ENCODE data around the gene RBM12. TPM values are rescaled to one million over a fixed set of nuclear protein-coding genes. Genes with fewer than 3 reads are reported as not detected.

The RBM12 gene
- total RNA-seq, 1 experiment from 2014 or later, result 142 TPM

DNA sequence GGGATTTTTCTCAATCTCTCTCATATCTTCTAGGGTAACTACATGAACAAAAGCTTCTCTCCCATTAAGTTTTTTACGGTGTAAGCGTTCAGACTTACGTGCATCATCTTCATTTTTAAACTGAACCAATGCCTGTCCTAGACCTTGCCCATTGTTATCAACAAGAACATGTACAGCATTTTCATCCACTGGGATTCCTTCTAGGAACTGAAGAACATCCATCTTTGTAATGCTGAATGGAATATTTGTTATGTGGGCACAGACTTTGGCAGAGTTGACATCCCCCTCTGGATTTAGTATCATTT is 11.3 kb downstream of the RBM12 start:
- Histone ChIP-seq H3K27ac (no peak overlapping the region), H3K4me1 (no peaks in the 10 kb centered on the region), H3K36me3 (peaks cover 95% of the 10 kb centered on the region), H3K9me3 (replicated peaks) (no peaks in the 10 kb centered on the region), H3K4me3 (no peak overlapping the region), H3K27me3 (no peaks in the 10 kb centered on the region)
- DNase-seq, result no peak

- Histone ChIP-seq H3K27me3 (no peaks in the 10 kb centered on the region), H3K9me3 (replicated peaks) (no peaks in the 10 kb centered on the region), H3K4me3 (no peak overlapping the region), H3K36me3 (peaks cover 96% of the 10 kb centered on the region), H3K4me1 (no peaks in the 10 kb centered on the region), H3K27ac (no peak overlapping the region)
- no peak for DNase-seq
These were observed 11.9 kb downstream of the RBM12 start for GRCh38 chr20:35652641-35653429.

- Histone ChIP-seq H3K27me3 (no peaks in the 10 kb centered on the region), H3K9me3 (replicated peaks) (no peaks in the 10 kb centered on the region), H3K27ac (no peak overlapping the region), H3K4me3 (no peak overlapping the region), H3K4me1 (no peaks in the 10 kb centered on the region), H3K36me3 (peaks cover 89% of the 10 kb centered on the region)
- no peak for DNase-seq
These were observed 12.7 kb downstream of the RBM12 start for GRCh38 chr20:35651958-35652357.

- H3K9me3 ChIP-seq (replicated peaks), result no peaks in the 10 kb centered on the region
- no peaks in the 10 kb centered on the region for H3K27me3 ChIP-seq
- no peak overlapping the region for H3K4me3 ChIP-seq
- H3K27ac ChIP-seq, result no peak overlapping the region
- H3K4me1 ChIP-seq, result no peaks in the 10 kb centered on the region
- H3K36me3 ChIP-seq, result peaks cover 78% of the 10 kb centered on the region
- DNase-seq, result no peak
These were observed 14.1 kb downstream of the RBM12 start for GRCh38 chr20:35650632-35651031.

DNA sequence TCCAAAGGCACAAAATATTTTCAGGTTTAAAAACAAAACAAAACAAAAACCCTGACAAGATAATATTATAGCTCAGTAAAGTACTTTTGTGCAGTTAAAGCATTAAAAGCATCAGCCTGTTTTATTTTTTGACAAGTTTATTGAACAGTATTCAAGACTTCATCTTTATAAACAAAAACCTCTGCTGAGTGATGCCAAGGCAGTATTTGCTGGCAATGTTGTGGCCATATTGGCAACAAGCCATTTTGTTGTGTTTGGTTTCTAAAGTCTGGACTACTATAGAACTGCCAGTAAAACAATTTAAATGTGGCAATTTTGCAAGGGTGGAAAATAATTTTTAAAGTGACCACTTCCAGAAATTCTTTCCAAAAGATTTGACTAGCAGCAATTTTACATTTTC is 15.9 kb downstream of the RBM12 start:
- Histone ChIP-seq H3K4me1 (no peaks in the 10 kb centered on the region), H3K36me3 (peaks cover 70% of the 10 kb centered on the region), H3K27me3 (no peaks in the 10 kb centered on the region), H3K9me3 (replicated peaks) (no peaks in the 10 kb centered on the region), H3K4me3 (no peak overlapping the region), H3K27ac (no peak overlapping the region)
- no peak for DNase-seq

- H3K4me3 ChIP-seq, result no peak overlapping the region
- DNase-seq, result no peak
- peaks cover 31% of the 10 kb centered on the region for H3K36me3 ChIP-seq
These were observed 19.9 kb downstream of the RBM12 start for GRCh38 chr20:35644806-35645205.

DNA sequence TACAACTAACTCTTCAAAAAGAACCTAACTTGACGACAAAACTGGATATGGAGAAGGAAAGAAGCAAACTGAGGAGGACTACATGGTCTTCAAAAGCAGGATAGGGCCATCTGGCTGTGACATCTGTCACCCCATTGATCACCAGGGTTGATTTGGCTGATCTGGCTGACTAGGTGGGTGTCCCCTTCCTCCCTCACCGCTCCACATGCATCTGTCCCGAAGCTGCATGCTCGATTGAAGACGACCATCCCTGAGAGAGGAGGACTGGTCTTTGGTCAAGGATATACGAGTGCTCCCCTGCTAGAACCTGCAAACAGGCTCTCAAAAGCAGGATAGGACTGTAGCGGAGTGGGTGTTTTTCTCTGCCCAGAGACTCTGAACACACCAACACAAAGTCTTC is 21.7 kb downstream of the RBM12 start:
- no peaks in the 10 kb centered on the region for H3K27me3 ChIP-seq
- no peaks in the 10 kb centered on the region for H3K9me3 ChIP-seq (replicated peaks)
- no peaks in the 10 kb centered on the region for H3K4me1 ChIP-seq
- no peak for DNase-seq
- peaks cover 14% of the 10 kb centered on the region for H3K36me3 ChIP-seq
- H3K4me3 ChIP-seq, result no peak overlapping the region
- H3K27ac ChIP-seq, result no peak overlapping the region

More at GRCh38 chr20:35644806-35645205, 19.9 kb downstream of the RBM12 start:
- Histone ChIP-seq H3K9me3 (replicated peaks) (no peaks in the 10 kb centered on the region), H3K27me3 (no peaks in the 10 kb centered on the region), H3K27ac (no peak overlapping the region), H3K4me1 (no peaks in the 10 kb centered on the region)

GRCh38 chr20:35641743-35642142 is 23.0 kb downstream of the RBM12 start:
- Histone ChIP-seq H3K27ac (no peak overlapping the region), H3K27me3 (no peaks in the 10 kb centered on the region), H3K4me3 (no peak overlapping the region), H3K36me3 (peaks cover 12% of the 10 kb centered on the region; the same call in 1 of the 2 replicates), H3K4me1 (no peaks in the 10 kb centered on the region), H3K9me3 (replicated peaks) (no peaks in the 10 kb centered on the region)
- no peak for DNase-seq

DNA sequence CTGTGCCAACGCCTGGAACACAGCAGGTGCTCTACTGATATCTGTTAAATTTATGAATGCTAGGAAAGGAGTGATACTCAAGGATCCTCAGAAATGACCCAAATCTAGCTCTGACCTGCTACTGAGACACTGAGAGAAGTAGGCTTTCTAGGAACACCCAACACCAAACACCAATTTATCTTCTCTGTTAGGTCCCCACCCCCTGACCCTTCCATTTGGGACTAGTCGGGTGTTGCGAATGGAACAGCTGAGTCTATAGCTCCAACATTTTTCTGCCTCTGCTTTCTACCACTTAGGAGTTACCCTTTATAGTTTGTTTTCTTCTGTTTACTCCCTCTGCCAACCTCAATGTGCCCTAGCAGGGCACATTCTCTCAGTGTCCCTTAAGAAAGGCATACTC is 24.0 kb downstream of the RBM12 start:
- DNase-seq, result no peak

GRCh38 chr20:35638751-35639150 is 25.9 kb downstream of the RBM12 start:
- H3K4me1 ChIP-seq, result no peaks in the 10 kb centered on the region
- H3K27ac ChIP-seq, result no peak overlapping the region
- H3K36me3 ChIP-seq, result no peaks in the 10 kb centered on the region
- H3K27me3 ChIP-seq, result no peaks in the 10 kb centered on the region
- DNase-seq, result no peak
- no peaks in the 10 kb centered on the region for H3K9me3 ChIP-seq (replicated peaks)
- H3K4me3 ChIP-seq, result no peak overlapping the region

More for the DNA sequence above, 24.0 kb downstream of the RBM12 start:
- Histone ChIP-seq H3K27me3 (no peaks in the 10 kb centered on the region), H3K36me3 (0 out of 2 replicates have a peak, but pooled peaks cover 10% of the 10 kb centered on the region), H3K9me3 (replicated peaks) (no peaks in the 10 kb centered on the region), H3K4me3 (no peak overlapping the region), H3K27ac (no peak overlapping the region), H3K4me1 (no peaks in the 10 kb centered on the region)

DNA sequence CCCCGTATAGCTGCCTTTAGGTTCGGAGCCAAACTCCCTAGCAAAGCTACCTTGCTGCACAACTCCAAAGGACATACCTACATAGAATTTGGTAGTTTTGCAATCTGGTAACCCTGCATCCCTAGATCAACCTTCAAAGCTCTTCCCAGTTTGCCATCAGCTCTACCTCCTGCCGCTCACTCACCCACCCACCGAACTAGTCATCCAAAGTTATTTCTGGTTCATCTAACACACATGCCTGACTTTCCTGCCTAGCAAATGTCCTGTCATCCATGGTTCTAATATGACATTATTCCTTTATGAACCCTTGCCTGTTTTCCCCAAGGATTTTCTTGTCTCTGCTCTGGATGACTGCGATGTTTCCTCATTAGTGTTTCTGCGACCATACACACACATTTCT is 27.4 kb downstream of the RBM12 start:
- no peaks in the 10 kb centered on the region for H3K27me3 ChIP-seq
- H3K36me3 ChIP-seq, result peaks cover 5% of the 10 kb centered on the region; the same call in 1 of the 2 replicates
- no peak overlapping the region for H3K4me3 ChIP-seq
- H3K27ac ChIP-seq, result no peak overlapping the region
- no peaks in the 10 kb centered on the region for H3K9me3 ChIP-seq (replicated peaks)
- H3K4me1 ChIP-seq, result no peaks in the 10 kb centered on the region
- DNase-seq, result no peak

- H3K4me1 ChIP-seq, result no peaks in the 10 kb centered on the region
- H3K4me3 ChIP-seq, result no peak overlapping the region
- H3K27ac ChIP-seq, result no peak overlapping the region
- no peak for DNase-seq
- no peaks in the 10 kb centered on the region for H3K9me3 ChIP-seq (replicated peaks)
- peaks cover 14% of the 10 kb centered on the region for H3K36me3 ChIP-seq
- no peaks in the 10 kb centered on the region for H3K27me3 ChIP-seq
These were observed 28.6 kb downstream of the RBM12 start for GRCh38 chr20:35636095-35636494.

GRCh38 chr20:35635652-35636051 is 29.0 kb downstream of the RBM12 start:
- DNase-seq, result no peak
- no peak overlapping the region for H3K4me3 ChIP-seq
- no peaks in the 10 kb centered on the region for H3K4me1 ChIP-seq
- no peak overlapping the region for H3K27ac ChIP-seq
- H3K9me3 ChIP-seq (replicated peaks), result no peaks in the 10 kb centered on the region
- peaks cover 19% of the 10 kb centered on the region for H3K36me3 ChIP-seq
- H3K27me3 ChIP-seq, result no peaks in the 10 kb centered on the region

DNA sequence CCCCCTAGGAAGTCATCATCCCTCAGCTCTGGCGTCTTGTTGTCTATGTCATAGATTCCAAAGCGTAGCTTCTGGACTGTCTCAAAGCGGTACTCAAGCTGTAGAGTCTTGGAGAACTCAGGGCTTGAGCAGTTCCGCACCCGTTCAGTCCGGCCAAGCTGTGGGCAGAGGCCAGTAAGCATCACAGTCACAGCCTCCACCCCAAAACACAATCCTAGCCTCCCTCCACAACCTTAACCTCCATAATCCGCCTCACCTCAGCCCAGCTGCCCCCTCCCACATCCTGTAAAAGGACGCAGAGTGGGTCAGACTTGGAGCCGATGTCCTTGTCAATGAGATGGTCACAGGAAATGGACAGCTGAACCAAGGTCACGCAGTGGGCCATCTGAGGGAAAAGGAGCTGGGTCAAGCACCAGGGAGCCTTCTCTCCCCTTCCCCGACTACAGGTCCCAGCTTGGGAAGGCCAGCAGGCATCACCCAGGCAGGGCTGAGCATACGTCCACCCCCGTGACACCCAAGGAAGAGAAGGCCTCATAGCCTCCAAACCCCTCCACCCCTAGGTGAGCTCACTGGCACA is 32.1 kb downstream of the RBM12 start:
- Histone ChIP-seq H3K36me3 (peaks cover 45% of the 10 kb centered on the region), H3K27ac (no peak overlapping the region), H3K4me3 (no peak overlapping the region), H3K9me3 (replicated peaks) (no peaks in the 10 kb centered on the region), H3K4me1 (no peaks in the 10 kb centered on the region), H3K27me3 (no peaks in the 10 kb centered on the region)
- DNase-seq, result no peak

DNA sequence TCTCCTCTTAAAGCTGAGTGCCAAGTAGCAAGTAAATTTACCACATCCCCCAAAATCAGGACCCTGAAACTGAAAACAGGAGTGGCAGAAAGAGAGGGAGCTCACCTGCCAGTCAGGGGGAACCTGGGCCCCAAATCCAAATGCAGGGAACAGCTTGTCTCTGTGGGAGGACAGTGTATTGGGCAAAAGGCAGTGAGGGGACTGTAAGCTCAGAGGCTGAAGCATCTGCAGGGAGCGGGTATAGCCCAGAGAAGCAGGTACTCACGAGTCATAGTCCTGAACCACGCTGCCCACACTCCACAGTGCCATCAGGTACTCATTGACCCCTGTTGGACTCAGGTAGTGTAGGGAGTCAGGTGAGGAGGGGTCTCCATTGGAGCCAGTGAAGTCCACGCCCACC is 34.1 kb downstream of the RBM12 start:
- Histone ChIP-seq H3K27ac (no peak overlapping the region), H3K4me3 (no peak overlapping the region), H3K9me3 (replicated peaks) (no peaks in the 10 kb centered on the region), H3K4me1 (no peaks in the 10 kb centered on the region), H3K36me3 (peaks cover 64% of the 10 kb centered on the region), H3K27me3 (no peaks in the 10 kb centered on the region)
- no peak for DNase-seq

Measured in SJCRH30 (cell line).